GM12892 (cell line): ENCODE data around the gene FRMPD2.
"Not testable (repeated sequence)": the region's sequence is repeated elsewhere in the genome, so short reads cannot be mapped to it uniquely, and the experiment has no call there.

Experiments used
- POLR2A ChIP-seq: IDR thresholded peaks from 2 replicates; pipeline ENCODE4 v1.6.1; 2011; ENCODE audit warnings: low read depth, low read length, control low read depth
- POLR2AphosphoS5 ChIP-seq: IDR thresholded peaks from 2 replicates; pipeline ENCODE4 v1.6.1; 2011; ENCODE audit warnings: low read depth, low read length, control low read depth
- TAF1 ChIP-seq: IDR thresholded peaks from 2 replicates; pipeline ENCODE4 v1.6.1; 2011; ENCODE audit warnings: low read depth, mild to moderate bottlenecking, control low read depth, low read length, borderline replicate concordance

GRCh38 chr10:48110277-48110676, 164.2 kb downstream of the FRMPD2 start:
- TF ChIP-seq POLR2A, POLR2AphosphoS5, TAF1: not testable (repeated sequence)
